GM23248 (cell line): ENCODE results near the gene SLC35G6.

Experiments used
- EZH2 ChIP-seq: fragments of 200-600 bp; sonication (generic); IDR thresholded peaks from 2 replicates; pipeline ENCODE4 v1.6.1; 2018; ENCODE audit warnings: antibody characterized with exemption, mild to moderate bottlenecking; ENCODE audit not compliant: insufficient read depth, poor library complexity, severe bottlenecking
- EZH2phosphoT487 ChIP-seq: fragments of 200-600 bp; sonication (generic); IDR thresholded peaks from 2 replicates; pipeline ENCODE4 v1.6.1; 2018; ENCODE audit warnings: antibody characterized with exemption, moderate library complexity, mild to moderate bottlenecking, low read depth; ENCODE audit not compliant: insufficient read depth

GRCh38 chr17:7530023-7530900 is 49.0 kb downstream of the SLC35G6 start:
- TF ChIP-seq EZH2phosphoT487: no peak
- TF ChIP-seq EZH2: no peak
